Astrocyte (in vitro differentiated cells and primary cell): ENCODE data around the gene ITFG1.

Source experiments
- CTCF ChIP-seq: IDR thresholded peaks from 2 replicates; pipeline ENCODE4 v1.5.1; 2011; ENCODE audit warnings: low read depth, mild to moderate bottlenecking, inconsistent platforms, low read length, moderate library complexity; ENCODE audit not compliant: insufficient read depth
- EZH2 ChIP-seq: IDR thresholded peaks from 2 replicates; pipeline ENCODE4 v1.6.1; 2012; ENCODE audit warnings: mild to moderate bottlenecking, low read length, inconsistent platforms; ENCODE audit not compliant: insufficient read depth

GRCh38 chr16:47134550-47134949 lies 326.3 kb downstream of the ITFG1 start:
- no peak for TF ChIP-seq CTCF
- TF ChIP-seq EZH2, result no peak
